Keratinocyte (primary cell): ENCODE measurements around the gene GRK5. TPM values are rescaled to one million over a fixed set of nuclear protein-coding genes. Genes with fewer than 3 reads are reported as not detected.

Experiments used
- DNase-seq: peaks from one replicate; pipeline ENCODE4 v3.0.0-alpha.2; 2011; ENCODE audit warnings: low read depth, missing footprints, low spot score
- FAIRE-seq: peaks from 2 replicates; lab custom pipeline; 2011; peaks lifted over from hg19 to GRCh38; lab: Jason Lieb, UNC
- H2AFZ ChIP-seq: 2 replicates; pipeline ENCODE4 v1.6.0; 2012; ENCODE audit warnings: low read length, control low read depth, inconsistent platforms; ENCODE audit not compliant: control insufficient read depth
- H3K27ac ChIP-seq: 2 replicates; pipeline ENCODE4 v1.5.1; 2011; ENCODE audit warnings: low read length; ENCODE audit not compliant: control insufficient read depth, insufficient read depth
- H3K27me3 ChIP-seq: 3 replicates; pipeline ENCODE4 v1.6.0; 2011; ENCODE audit warnings: low read length; ENCODE audit not compliant: control insufficient read depth, insufficient read depth; ENCODE audit errors: extremely low read depth
- H3K36me3 ChIP-seq, 2 experiments: 2 replicates in 1 of 2; 3 replicates in 1 of 2; pipeline ENCODE4 v1.5.1; 2011; ENCODE audit warnings: low read length in 2 of 2, mild to moderate bottlenecking in 1 of 2; ENCODE audit not compliant: control insufficient read depth in 2 of 2, insufficient read depth in 2 of 2; ENCODE audit errors: extremely low read depth in 1 of 2
- H3K4me1 ChIP-seq: 3 replicates; pipeline ENCODE4 v1.5.1; 2011; ENCODE audit warnings: low read length; ENCODE audit not compliant: control insufficient read depth, insufficient read depth; ENCODE audit errors: extremely low read depth
- H3K4me2 ChIP-seq: 3 replicates; pipeline ENCODE4 v1.6.0; 2011; ENCODE audit warnings: low read depth, low read length; ENCODE audit not compliant: control insufficient read depth, insufficient read depth; ENCODE audit errors: extremely low read depth
- H3K4me3 ChIP-seq, 3 experiments: fragments of 200-600 bp in 1 of 3; sonication (generic) in 1 of 3; 2 replicates in 2 of 3; 3 replicates in 1 of 3; pipeline ENCODE4 v1.5.1; 2011 to 2016; ENCODE audit warnings: low read length in 3 of 3, mild to moderate bottlenecking in 3 of 3, control low read depth in 2 of 3, inconsistent platforms in 1 of 3, low read depth in 1 of 3, mixed read lengths in 1 of 3, mixed run types in 1 of 3, moderate library complexity in 1 of 3; ENCODE audit not compliant: control insufficient read depth in 2 of 3, insufficient read depth in 2 of 3; ENCODE audit errors: extremely low read depth in 1 of 3
- H3K79me2 ChIP-seq: 2 replicates; pipeline ENCODE4 v1.6.0; 2012; ENCODE audit warnings: low read length; ENCODE audit not compliant: control insufficient read depth, insufficient read depth
- H3K9ac ChIP-seq: 3 replicates; pipeline ENCODE4 v1.6.0; 2011; ENCODE audit warnings: low read length; ENCODE audit not compliant: control insufficient read depth, insufficient read depth; ENCODE audit errors: extremely low read depth
- H3K9me1 ChIP-seq: 3 replicates; pipeline ENCODE4 v1.6.0; 2011; ENCODE audit warnings: low read length; ENCODE audit not compliant: control insufficient read depth, insufficient read depth; ENCODE audit errors: extremely low read depth
- H3K9me3 ChIP-seq: 2 replicates; pipeline ENCODE4 v1.5.1; 2012; ENCODE audit warnings: low read depth, low read length; ENCODE audit not compliant: control insufficient read depth
- H4K20me1 ChIP-seq: 3 replicates; pipeline ENCODE4 v1.6.0; 2011; ENCODE audit warnings: low read length; ENCODE audit not compliant: control insufficient read depth, insufficient read depth; ENCODE audit errors: extremely low read depth
- EZH2 ChIP-seq: IDR thresholded peaks from one replicate; pipeline ENCODE4 v1.6.1; 2012; ENCODE audit warnings: inconsistent platforms, mild to moderate bottlenecking, low read length, moderate library complexity
- dilution Hi-C: fragments of 300-500 bp; cut with MboI; formaldehyde crosslinking; loops from one replicate; pipeline ENCODE4 v1.7.0; 2020; ENCODE audit warnings: low sequenced_read_pairs; ENCODE audit not compliant: extremely low pct_ligation_motif_present
- polyA plus RNA-seq, 5 experiments: library from polyadenylated mRNA; depleted of rRNA in 3 of 5; stranded (reverse) in 3 of 5; stranded (forward) in 1 of 5; unstranded in 1 of 5; fragments of >200 nt; gene quantifications; 1 replicate in 1 of 5; 2 replicates in 3 of 5; 3 replicates in 1 of 5; pipeline versions ENCODE4 v1.2.1 to v1.2.3, GENCODE V29; 2011 to 2012; ENCODE audit warnings: missing spikeins in 2 of 5, low read depth in 1 of 5, low replicate concordance in 1 of 5
- TF ChIP-seq, protein P1 (sequence below), 3 experiments: IDR thresholded peaks in 1 of 3; conservative IDR thresholded peaks in 1 of 3; optimal IDR thresholded peaks in 1 of 3; 2 replicates in 2 of 3; 3 replicates in 1 of 3; pipeline versions ENCODE3 to v1.5.1; 2011; ENCODE audit warnings: low read length in 3 of 3, mild to moderate bottlenecking in 3 of 3, moderate library complexity in 2 of 3, control low read depth in 1 of 3, inconsistent platforms in 1 of 3; ENCODE audit not compliant: insufficient read depth in 2 of 3; ENCODE audit errors: extremely low read depth in 1 of 3

The GRK5 gene
- polyA plus RNA-seq, 1 donor (not counting 4 experiments of a cell fraction or from before 2014, with no cell fraction given), result 7.6 TPM

GRCh38 chr10:119296703-119297102 lies 89.3 kb downstream of the GRK5 start:
- H3K27me3 ChIP-seq, result no peaks in the 10 kb centered on the region
- H3K4me3 ChIP-seq, result no peak overlapping the region
- no peak overlapping the region for H3K9ac ChIP-seq
- H3K9me1 ChIP-seq, result no peaks in the 10 kb centered on the region
- dilution Hi-C loops, result no loop called here
- FAIRE-seq, result no peak
- no peak overlapping the region for H2AFZ ChIP-seq
- no peak overlapping the region for H3K27ac ChIP-seq
- H3K4me1 ChIP-seq, result no peaks in the 10 kb centered on the region
- H3K9me3 ChIP-seq, result no peaks in the 10 kb centered on the region
- TF ChIP-seq EZH2, result no peak
- TF ChIP-seq, protein P1, sequence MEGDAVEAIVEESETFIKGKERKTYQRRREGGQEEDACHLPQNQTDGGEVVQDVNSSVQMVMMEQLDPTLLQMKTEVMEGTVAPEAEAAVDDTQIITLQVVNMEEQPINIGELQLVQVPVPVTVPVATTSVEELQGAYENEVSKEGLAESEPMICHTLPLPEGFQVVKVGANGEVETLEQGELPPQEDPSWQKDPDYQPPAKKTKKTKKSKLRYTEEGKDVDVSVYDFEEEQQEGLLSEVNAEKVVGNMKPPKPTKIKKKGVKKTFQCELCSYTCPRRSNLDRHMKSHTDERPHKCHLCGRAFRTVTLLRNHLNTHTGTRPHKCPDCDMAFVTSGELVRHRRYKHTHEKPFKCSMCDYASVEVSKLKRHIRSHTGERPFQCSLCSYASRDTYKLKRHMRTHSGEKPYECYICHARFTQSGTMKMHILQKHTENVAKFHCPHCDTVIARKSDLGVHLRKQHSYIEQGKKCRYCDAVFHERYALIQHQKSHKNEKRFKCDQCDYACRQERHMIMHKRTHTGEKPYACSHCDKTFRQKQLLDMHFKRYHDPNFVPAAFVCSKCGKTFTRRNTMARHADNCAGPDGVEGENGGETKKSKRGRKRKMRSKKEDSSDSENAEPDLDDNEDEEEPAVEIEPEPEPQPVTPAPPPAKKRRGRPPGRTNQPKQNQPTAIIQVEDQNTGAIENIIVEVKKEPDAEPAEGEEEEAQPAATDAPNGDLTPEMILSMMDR (optimal IDR thresholded peaks at IDR 0.05 in 1 of 3, IDR thresholded peaks at IDR 0.05 in 1 of 3, conservative IDR thresholded peaks at IDR 0.05 in 1 of 3; ENCODE audit: extremely low read depth in 1 of 3, insufficient read depth in 2 of 3, low read length in 3 of 3), result no peak
- H4K20me1 ChIP-seq, result no peaks in the 10 kb centered on the region
- H3K36me3 ChIP-seq, result no peaks in the 10 kb centered on the region
- DNase-seq, result no peak
- H3K79me2 ChIP-seq, result no peaks in the 10 kb centered on the region
- no peak overlapping the region for H3K4me2 ChIP-seq

GRCh38 chr10:119297207-119297968 lies 90.0 kb downstream of the GRK5 start:
- TF ChIP-seq EZH2, result no peak
- TF ChIP-seq, protein P1 (optimal IDR thresholded peaks at IDR 0.05 in 1 of 3, IDR thresholded peaks at IDR 0.05 in 1 of 3, conservative IDR thresholded peaks at IDR 0.05 in 1 of 3; ENCODE audit: extremely low read depth in 1 of 3, insufficient read depth in 2 of 3, low read length in 3 of 3), result no peak
- no peak overlapping the region for H3K4me3 ChIP-seq
- no peaks in the 10 kb centered on the region for H3K4me1 ChIP-seq
- H3K36me3 ChIP-seq, result no peaks in the 10 kb centered on the region
- no peak for DNase-seq
- H4K20me1 ChIP-seq, result no peaks in the 10 kb centered on the region
- H3K27me3 ChIP-seq, result no peaks in the 10 kb centered on the region
- no peak for FAIRE-seq
- no peaks in the 10 kb centered on the region for H3K79me2 ChIP-seq
- no peak overlapping the region for H3K4me2 ChIP-seq
- no peaks in the 10 kb centered on the region for H3K9me3 ChIP-seq
- H3K27ac ChIP-seq, result no peak overlapping the region
- H2AFZ ChIP-seq, result no peak overlapping the region
- no peak overlapping the region for H3K9ac ChIP-seq
- dilution Hi-C loops, result no loop called here
- H3K9me1 ChIP-seq, result no peaks in the 10 kb centered on the region
